ENCODE results near the gene NAA10. TPM values are rescaled to one million over a fixed set of nuclear protein-coding genes. Genes with fewer than 3 reads are reported as not detected.

The NAA10 gene
- total RNA-seq, 1 experiment from 2014 or later: 119 TPM

DNA sequence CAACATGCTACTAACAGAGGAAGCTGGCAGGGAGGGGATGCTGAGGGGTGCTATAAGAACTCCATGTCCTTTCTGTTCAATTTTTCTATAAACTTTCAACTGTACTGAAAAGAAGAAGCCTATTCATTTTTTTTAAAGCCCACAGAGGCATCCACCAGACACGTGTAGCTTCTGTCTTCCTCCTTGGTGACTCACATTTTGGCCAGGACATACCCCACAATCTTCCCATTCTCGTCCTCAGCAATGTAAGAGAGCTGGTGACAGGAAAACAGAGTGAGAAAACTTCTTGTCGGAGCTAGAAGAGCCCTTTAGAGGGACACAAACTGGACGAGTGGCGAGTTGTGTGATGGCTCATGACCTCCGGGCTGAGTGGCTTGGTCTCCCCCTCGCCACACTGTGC, 1.1 kb downstream of the NAA10 start:
- in situ Hi-C loops (cut with HindIII; ENCODE audit: low pct_unique_long_range_greater_than_20kb, low sequenced_read_pairs): no loop called here
- no peak for DNase-seq (ENCODE audit: low read depth)

DNA sequence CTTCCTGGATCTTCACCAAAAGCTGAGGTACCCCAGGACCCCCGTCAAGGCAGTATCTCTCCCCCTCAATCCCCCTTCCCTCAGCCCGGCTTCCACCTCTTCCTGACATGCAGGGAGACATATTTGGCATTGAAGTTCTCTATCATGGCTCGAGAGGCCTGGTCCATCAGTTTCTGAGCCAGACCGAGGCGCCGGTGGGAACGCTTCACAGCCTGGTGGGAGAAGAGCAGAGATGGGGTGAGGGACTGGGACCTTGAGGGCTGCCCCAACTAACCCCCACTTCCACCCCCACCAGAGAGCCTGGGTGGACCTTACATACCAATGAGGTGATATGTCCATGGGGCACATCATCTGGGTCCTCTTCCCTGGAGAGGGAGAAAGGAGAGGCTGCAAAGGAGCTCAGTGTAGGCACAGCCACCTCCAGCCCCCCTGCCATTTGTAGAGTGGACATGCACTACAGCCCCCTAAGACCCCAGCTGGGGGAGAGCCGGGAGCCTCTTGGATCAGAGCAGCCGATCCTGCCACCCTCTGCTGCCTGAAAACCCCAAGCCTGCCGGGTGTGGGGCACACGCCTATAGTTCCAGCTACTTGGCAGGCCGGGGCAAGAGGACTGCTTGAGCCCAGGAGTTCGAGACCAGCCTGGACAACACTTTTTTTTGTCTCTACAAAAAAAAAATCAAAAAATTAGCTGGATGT, 2.5 kb downstream of the NAA10 start:
- in situ Hi-C loops (cut with HindIII; ENCODE audit: low pct_unique_long_range_greater_than_20kb, low sequenced_read_pairs): no loop called here

DNA sequence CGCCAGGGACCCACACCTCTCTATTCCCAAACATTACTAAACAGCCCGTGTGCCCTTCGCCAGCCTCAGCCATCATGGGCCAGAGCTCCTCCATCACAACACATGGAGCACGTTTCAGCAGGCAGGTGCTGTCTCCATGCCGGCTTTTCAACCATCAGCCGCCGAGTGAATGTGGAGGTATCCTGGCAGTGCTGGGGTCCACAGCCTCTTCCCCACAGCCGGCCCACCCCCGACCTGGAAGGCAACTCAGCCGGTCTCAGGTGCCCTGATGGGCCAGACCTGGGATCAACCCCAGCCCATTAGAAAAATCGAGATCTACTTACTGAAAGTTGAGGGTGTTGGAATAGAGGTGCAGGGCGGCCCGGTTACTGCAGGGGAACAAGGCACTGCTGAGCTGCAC, 3.1 kb downstream of the NAA10 start:
- DNase-seq (ENCODE audit: low read depth): no peak
- in situ Hi-C loops (cut with HindIII; ENCODE audit: low pct_unique_long_range_greater_than_20kb, low sequenced_read_pairs): no loop called here

More for the DNA sequence above, 2.5 kb downstream of the NAA10 start:
- DNase-seq (ENCODE audit: low read depth): no peak

DNA sequence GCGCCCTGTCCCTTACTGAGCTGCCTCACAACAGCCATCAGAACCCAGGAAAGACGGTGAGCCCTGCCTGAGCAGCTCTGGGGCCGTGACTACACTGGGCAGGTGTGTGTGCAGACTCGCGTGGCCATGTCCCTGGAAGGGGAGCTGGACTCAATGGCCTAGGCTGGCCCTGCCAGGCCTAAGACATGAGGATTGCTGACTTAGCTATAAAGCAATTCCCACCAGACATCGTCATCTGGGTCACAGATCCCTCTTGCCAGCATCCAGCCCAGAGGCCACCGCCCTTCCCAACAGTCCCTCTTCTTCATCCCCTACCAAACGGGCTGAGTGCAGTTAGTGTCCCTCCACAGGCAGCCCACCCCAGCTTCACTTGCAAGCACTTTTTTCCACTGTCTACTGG, 3.7 kb downstream of the NAA10 start:
- in situ Hi-C loops (cut with HindIII; ENCODE audit: low pct_unique_long_range_greater_than_20kb, low sequenced_read_pairs): no loop called here
- DNase-seq (ENCODE audit: low read depth): no peak

DNA sequence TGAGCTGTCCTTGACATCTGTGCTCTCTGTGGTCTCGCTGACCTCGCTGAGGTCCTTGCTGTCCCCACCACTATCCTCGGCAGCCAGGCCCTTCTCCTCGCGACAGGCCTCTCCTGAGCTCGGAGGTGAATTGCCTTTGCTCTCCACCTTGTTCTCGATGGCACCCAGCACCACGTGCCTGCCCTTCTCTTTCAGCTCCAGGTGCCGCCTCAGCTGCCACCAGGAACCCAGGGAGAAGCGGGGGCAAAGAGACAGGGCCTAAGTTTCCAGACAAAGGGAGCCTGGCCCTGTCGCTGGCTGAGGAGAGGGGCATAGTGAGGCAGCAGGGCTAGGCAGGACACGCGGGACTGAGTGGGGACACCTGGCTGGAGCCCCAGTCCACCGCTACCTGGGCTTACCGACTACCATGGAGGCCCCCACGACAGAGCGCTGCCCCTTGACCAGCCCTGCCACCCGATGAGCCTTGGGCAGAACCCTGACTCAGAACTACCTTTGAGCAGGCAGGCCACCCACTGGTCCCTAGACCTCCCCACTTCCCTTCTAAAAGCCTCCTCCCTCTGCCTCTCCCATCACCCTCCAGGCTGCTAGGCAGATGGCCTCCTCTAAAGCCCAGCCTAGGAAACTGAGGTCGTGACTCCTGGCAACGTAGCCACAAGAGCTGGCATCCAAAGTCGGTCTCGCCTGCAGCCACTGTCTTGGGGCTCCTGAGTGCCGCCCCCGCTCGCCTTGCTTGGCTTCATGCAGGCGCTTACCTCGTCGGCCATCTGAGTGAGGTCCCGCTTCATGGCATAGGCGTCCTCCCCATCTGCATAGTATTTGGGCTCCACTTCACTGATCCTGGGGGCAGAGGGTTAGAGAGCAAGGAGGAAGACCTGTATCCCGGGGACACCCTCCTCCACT, 4.6 kb downstream of the NAA10 start:
- in situ Hi-C loops (cut with HindIII; ENCODE audit: low pct_unique_long_range_greater_than_20kb, low sequenced_read_pairs): no loop called here
- no peak for DNase-seq (ENCODE audit: low read depth)

DNA sequence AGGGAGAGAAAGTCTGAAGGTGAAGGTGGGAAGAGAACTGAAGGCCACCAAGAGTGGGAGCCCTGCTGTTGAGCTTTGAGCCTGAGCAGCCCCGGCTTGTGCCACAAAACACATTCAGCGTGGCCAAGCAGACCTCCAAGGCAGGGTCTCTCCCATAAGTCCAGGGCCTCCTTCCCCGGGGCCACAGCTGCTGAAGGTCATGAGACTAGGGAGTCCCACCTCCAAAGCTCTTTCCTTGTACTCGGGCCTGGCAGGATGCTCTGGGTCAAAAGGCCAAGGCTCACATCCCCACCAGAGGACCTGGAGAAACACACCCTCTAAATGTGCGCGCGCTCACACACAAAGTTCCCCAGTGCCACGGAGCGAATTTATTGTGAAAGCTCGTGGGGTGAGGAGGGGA, 5.3 kb downstream of the NAA10 start:
- in situ Hi-C loops (cut with HindIII; ENCODE audit: low pct_unique_long_range_greater_than_20kb, low sequenced_read_pairs): no loop called here
- no peak for DNase-seq (ENCODE audit: low read depth)

DNA sequence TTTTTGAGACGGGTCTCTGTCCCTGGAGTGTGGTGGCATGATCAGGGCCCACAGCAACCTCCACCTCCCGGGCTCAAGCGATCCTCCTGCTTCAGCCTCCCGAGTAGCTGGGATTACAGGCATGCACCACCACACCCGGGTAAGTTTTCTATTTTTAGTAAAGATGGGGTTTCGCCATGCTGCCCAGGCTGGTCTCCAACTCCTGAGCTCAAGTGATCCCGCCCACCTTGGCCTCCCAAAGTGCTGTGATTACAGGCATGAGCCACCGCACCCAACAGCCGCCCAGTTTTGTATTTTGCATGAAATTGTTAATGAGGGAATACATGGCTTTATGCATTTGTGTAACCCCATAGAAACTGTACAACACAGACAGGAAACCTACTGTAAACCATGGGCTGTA, 6.0 kb downstream of the NAA10 start:
- in situ Hi-C loops (cut with HindIII; ENCODE audit: low pct_unique_long_range_greater_than_20kb, low sequenced_read_pairs): no loop called here
- DNase-seq (ENCODE audit: low read depth): no peak

DNA sequence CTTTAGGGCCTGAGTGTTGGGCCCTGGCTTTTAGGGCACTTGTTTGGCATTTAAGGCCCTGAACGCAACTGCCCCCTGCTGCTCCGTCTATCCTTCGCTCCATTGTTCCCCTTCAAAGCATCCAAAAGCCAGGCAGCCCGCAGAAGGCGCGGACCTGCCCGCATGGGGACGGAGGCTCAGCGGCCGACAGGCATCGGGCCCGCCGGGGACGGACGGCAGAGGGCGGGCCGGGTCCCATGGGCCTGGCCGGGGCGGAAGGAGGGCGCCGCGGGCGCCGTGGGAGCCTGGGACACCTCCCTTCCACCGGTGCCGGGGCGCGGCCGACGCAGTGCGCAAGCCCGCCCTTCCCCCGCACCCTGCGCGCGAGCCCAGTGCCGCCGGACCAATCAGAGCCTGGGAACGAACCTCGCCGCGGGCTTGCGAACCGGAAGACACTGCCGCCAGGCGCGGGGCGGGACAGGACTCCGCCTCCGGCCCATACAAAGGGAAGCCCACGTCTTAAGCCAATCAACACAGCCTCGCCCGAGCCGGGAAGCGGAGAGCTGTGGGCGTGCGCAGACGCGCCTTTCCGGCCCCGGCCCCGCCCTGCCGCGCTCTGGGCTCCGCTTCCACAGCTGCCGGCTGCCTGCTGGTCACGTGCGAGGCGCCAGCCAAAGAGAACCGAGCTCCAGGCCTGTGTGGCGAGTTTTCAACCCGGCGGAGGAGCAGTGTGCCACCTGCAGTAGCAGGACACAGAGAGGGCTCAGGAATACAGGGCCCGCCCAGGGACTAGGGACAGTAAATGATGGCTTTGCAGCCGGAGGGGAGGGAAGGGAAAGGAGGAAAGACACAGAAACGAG, 6.7 kb downstream of the NAA10 start:
- in situ Hi-C loops (cut with HindIII; ENCODE audit: low pct_unique_long_range_greater_than_20kb, low sequenced_read_pairs): no loop called here

DNA sequence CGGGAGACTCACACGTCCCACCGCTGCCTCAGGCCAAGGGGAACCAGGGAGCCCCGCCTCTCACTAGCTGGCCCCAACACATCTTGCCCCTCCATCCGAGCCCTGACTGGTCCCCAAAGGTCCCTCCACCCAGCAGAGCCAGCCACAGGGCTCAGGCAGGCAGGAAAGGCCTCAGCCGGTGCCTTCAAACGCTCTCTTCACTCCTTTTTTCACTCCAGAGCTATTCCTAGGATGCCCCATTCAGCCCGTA, 7.2 kb downstream of the NAA10 start:
- in situ Hi-C loops (cut with HindIII; ENCODE audit: low pct_unique_long_range_greater_than_20kb, low sequenced_read_pairs): no loop called here
- DNase-seq (ENCODE audit: low read depth): no peak

More for the DNA sequence above, 6.7 kb downstream of the NAA10 start:
- DNase-seq (ENCODE audit: low read depth): peak; percentile 98

DNA sequence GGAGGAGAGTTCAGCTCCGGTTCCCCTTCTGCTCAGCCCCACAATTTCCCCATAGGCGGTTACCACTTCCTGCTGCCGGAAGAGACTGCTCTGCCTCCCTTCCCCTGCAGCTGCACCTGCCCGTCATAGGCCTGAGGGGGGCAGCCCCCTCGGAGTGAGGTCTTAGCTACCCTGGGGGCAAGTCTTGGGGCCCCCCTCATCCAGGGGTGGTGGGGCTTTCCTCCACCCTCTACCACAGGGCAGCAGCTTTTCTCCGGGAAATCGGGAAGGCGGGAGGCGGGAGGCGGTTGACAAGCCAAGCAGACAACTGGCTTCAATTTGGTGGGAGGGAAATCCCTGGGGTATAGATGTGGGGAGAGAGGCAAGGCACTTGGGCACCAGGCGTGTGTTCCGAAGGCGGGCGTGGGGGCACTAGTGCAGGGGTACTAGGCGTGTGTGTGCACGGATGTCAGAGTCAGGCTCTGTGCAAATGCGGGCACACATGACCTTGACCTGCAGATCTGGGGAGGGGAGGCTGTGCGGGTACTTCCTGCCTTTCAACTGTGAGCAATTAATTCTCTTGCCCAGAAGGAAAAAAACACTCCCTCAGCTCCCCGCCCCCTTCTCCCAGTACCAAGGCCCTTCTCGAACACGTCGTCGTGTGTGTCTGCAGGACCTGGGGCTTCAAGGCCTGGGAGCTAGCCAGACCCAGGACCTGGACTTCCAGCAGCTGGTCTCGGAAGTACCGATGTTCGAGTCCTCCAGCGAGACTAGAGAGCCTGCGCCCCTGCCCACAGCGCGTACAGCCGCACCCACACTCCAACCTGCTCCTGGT, 7.8 kb downstream of the NAA10 start:
- in situ Hi-C loops (cut with HindIII; ENCODE audit: low pct_unique_long_range_greater_than_20kb, low sequenced_read_pairs): no loop called here
- DNase-seq (ENCODE audit: low read depth): no peak

DNA sequence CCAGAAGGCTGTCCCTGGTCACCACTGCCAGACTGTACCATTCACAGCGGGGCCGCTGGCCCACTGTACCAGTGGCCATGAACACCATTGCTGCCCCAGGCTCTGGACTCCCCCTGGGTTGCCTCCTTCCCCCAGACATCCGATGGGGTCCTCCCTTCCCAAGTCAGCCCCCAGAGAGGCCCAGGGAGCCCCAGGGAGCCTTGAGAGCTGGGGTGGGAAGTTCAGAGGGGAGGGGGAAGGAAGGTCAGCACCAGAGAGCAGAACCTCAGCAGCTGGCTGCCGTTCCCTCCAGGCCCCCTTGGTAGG, 8.3 kb downstream of the NAA10 start:
- no peak for DNase-seq (ENCODE audit: low read depth)
- in situ Hi-C loops (cut with HindIII; ENCODE audit: low pct_unique_long_range_greater_than_20kb, low sequenced_read_pairs): no loop called here

DNA sequence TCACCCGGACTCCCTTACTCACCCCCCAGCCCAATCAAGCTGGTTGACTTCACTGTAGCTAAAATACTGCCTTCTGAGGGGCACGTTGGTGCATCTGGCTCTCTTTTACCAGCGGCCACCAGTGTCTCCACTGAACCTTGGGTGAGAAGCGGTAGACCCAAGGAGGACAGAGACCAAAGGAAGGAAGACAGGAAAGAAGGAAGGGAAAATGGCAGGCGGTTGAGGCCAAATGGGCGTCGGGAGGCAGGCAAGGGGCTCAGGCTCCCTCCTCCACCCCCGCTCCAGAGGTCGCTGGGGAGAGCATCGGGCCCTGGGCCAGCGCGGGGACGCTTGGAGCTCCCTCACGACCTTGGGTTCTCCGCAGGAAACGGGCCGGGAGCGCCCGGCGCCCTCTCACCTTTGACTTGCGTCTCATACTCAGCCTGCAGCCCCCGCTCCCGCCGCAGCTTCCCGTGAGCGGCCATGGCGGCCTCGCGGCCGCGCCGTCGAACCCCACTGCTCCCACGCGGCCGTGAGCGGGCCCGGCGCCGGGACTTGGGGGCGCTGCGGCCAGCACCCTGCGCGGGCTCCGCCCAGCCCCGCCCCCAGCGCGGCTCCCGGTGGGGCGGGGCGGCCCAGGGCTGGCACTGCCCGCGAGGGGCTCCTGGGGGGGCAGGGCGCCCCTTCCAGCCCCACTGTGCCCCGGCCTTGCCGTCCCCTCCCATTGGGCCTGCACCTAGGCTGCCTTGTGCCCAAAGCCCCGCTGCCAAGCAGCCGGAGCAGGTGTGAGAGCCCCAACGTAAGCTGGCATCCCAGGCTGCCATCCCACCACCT, 8.9 kb downstream of the NAA10 start, which contains the start of gene ARHGAP4:
TSS of gene ARHGAP4 (minus strand) at position 526 of the 813 bp plus-strand sequence. CDS start at position 464, 62 bp downstream.
- in situ Hi-C loops (cut with HindIII; ENCODE audit: low pct_unique_long_range_greater_than_20kb, low sequenced_read_pairs): no loop called here

DNA sequence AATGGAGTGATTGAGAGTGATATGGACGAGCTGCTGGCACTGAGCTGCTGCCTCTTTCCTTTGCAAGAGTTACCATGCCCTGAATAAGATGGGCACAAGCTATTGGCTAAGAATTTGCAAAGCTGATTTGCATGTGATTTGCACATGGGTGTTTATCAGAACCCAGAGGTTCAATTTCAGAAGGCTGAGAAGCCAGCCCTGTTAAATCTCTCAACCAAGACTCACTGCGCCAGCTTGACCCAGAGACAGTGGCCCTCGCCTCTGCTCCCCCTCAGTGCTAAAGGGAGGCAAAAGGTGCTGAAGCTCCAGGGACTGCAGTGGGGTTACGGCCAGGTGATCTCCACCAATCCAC, 9.5 kb downstream of the NAA10 start:
- in situ Hi-C loops (cut with HindIII; ENCODE audit: low pct_unique_long_range_greater_than_20kb, low sequenced_read_pairs): no loop called here
- no peak for DNase-seq (ENCODE audit: low read depth)

More for the DNA sequence above, 8.9 kb downstream of the NAA10 start, which contains the start of gene ARHGAP4:
- DNase-seq (ENCODE audit: low read depth): no peak

DNA sequence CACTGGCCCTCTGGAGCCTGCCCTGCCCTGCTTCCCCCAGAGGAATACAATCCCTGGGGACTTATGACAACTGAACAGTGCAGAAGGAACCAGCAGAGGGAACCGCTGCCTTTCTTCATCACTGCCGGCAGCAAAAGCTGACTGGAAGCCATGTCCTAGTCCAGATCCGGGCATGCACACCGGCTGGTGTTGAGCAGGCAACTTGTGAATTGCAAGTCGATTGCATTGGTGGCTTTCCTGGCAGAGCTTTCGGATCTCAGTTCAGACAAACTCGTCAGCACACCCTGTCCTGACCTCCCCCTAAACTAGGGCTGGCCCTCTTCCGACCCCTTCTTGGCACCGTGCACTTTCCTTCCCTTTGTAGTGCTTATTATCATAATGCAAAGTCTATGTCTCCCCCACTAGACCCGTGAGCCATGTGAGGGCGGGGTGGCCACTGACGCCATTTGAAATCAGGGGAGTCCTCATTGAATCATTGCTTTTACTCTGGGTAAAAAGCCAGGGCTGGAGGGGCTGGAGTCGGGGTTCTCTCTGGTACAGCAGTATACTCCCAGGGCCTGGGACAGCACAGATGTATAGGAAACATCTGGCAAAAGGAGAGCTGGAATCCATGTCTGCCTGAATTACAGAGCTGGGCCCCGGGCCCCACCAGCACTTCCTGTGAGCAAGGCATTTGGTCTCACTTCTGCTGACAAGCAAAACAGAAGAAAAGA, 10.5 kb downstream of the NAA10 start:
- DNase-seq (ENCODE audit: low read depth): no peak
- in situ Hi-C loops (cut with HindIII; ENCODE audit: low pct_unique_long_range_greater_than_20kb, low sequenced_read_pairs): no loop called here

DNA sequence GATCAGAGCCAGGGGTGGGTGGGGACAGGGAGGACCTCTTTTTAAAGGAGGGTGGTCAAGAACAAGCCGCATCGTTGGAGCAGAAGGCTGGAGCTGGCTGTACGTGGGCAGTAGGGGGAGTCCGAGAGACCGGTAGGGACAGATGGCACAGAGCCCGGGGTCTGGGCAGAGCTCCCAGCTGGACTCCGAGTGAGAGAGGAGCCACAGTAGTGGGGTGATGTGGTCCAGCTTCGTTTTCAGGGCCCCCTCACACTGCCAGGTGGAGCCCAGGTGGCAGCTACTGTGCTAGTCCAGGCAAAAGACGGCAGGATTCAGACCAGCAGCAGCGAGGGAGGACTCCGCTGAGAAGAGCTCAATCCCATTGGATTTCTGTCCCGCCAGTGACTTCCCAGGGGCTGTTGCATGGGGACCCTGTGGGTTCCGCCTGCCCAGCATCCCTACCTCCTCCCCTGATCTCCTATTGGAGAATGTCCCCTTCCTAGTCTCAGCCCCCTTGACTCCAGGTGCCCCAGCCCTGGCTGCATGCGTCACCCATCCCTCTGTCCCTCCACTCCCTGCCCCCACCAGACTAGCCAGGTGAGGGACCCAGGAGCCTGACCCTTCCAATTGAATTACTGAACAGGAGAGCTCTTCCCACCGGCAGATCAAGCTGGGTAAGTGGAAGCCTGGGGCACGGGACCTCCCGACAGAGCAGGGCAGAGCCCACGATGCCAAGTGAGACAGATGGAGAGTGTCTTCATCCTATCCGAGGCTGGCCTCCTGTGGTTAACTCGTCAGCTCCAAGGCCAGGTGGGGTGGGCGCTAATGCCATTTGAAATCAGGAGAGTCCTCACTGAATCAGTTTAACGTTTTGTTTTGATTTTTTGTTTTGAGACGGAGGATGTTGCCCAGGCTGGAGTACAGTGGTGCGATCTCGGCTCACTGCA, 11.6 kb downstream of the NAA10 start:
- in situ Hi-C loops (cut with HindIII; ENCODE audit: low pct_unique_long_range_greater_than_20kb, low sequenced_read_pairs): no loop called here
- DNase-seq (ENCODE audit: low read depth): no peak
